ENCODE measurements around the gene PLEKHF1.

Gene PLEKHF1

DNA sequence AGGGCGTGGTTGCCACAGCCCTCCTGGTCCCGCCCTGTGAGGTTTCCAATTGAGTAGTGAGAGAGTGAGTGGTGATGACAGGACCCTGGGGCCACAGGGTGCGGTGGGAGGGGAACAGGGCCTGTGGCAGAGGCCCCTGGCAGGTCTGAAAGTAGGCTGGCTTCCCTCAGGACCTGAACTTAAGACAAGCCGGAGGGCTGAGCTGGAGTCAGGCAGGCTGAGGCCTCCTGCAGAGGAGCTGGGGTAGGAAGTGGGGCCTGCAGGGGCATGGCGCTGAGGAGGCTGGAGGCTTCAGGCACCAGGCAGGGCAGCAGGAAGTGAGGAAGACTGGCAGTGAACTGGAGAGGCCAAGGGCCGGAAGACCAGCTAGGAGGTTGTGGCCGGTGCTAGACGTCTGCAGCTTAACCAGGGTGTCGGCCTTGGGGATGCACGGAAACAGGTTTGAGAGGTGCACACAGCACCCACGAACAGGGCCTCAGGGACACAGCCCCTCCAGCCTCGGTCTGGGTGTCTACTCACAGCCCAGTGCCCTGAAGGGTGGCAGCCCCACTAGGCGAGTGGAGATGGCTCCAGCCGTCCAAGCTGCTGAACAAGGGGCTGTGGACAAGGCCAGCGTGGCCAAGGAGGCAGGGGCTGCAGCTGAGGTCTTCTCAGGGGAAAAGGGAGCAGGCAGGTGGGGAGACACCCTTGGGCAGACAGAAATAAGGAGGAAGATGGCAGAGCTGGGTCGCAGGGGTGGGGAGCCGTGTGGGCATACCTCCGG is 41.4 kb upstream of the PLEKHF1 start:
- no peak overlapping the region for H4K8ac ChIP-seq (ENCODE audit: low read depth, low read length)

DNA sequence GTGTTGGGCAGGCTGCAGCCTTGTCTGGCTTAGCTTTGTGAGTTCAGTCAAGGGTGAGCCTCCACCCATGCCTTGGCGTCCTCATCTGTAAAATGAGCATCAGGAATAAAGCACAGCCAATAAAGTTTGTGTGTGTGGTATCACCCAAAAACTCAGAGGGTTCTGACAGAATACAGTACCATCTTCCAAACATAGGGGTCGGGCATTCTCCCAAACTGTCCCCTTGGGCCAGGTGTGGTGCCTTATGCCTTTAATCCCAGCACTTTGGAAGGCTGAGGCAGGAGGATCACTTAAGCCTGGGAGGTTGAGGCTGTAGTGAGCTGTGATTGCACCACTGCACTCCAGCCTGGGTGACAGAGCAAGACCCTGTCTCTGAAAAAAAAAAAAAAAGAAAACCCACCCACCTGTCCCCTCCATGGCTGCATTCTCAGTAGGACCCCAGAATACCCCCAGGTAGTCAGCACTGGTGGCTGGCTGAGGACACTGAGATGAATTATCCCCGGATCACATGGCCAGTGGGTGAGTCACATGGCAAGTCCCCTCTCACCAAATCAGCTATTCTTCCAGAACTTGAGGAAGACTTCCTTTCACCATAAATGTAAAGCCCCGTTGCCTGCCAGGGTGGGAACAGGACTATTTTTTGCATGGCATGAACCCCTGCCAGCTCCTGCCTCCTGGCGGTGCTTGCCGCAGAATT is 40.6 kb upstream of the PLEKHF1 start:
- no peaks in the 10 kb centered on the region for H3K79me1 ChIP-seq (ENCODE audit: low read length)
- no peak overlapping the region for H2BK120ac ChIP-seq (ENCODE audit: insufficient read depth, low read length, poor library complexity)
- no peaks in the 10 kb centered on the region for H3K27me3 ChIP-seq (ENCODE audit: insufficient read depth, low read length)
- no peak overlapping the region for H4K91ac ChIP-seq (ENCODE audit: low read depth, low read length)
- no peaks in the 10 kb centered on the region for H3K36me3 ChIP-seq (ENCODE audit: control insufficient read depth in 1 of 2, insufficient read depth in 2 of 2, low read length in 2 of 2)
- no peak overlapping the region for H2BK12ac ChIP-seq (ENCODE audit: low read length)
- no peak overlapping the region for H2AFZ ChIP-seq (ENCODE audit: insufficient read depth, low read length, poor library complexity)
- no peak overlapping the region for H3K23ac ChIP-seq (ENCODE audit: low read length)
- H3K79me2 ChIP-seq (ENCODE audit: control insufficient read depth, insufficient read depth, low read length, poor library complexity) = no peaks in the 10 kb centered on the region
- H3K14ac ChIP-seq (ENCODE audit: low read length) = no peak overlapping the region
- no peak overlapping the region for H3K4me2 ChIP-seq (ENCODE audit: low read length)
- H3K27ac ChIP-seq (ENCODE audit: low read depth, low read length) = no peak overlapping the region
- H3K4me1 ChIP-seq (ENCODE audit: control insufficient read depth in 1 of 2, insufficient read depth in 2 of 2, low read length in 2 of 2) = peaks cover 0 to 3% of the 10 kb centered on the region in 2 experiments
- no peak overlapping the region for H3K4me3 ChIP-seq (ENCODE audit: low read depth, low read length)
- H2BK5ac ChIP-seq (ENCODE audit: low read depth, low read length, poor library complexity) = no peak overlapping the region
- no peak overlapping the region for H4K12ac ChIP-seq (ENCODE audit: low read depth, low read length)
- H2AK5ac ChIP-seq (ENCODE audit: low read length) = no peak overlapping the region
- no peak overlapping the region for H3K4ac ChIP-seq (ENCODE audit: low read depth, low read length)
- no peak for DNase-seq
- H3K18ac ChIP-seq (ENCODE audit: low read length) = no peak overlapping the region
- WGBS (ENCODE audit: extremely low coverage, insufficient coverage, insufficient read length) = no CpG with 5 or more reads among the region's 6 CpGs
- H3K9me3 ChIP-seq (ENCODE audit: insufficient read depth, low read depth, low read length) = no peaks in the 10 kb centered on the region
- no peak overlapping the region for H4K8ac ChIP-seq (ENCODE audit: low read depth, low read length)
- H3K9ac ChIP-seq (ENCODE audit: low read length) = no peak overlapping the region

More for the DNA sequence above, 41.4 kb upstream of the PLEKHF1 start:
- H3K79me1 ChIP-seq (ENCODE audit: low read length) = no peaks in the 10 kb centered on the region
- no peak overlapping the region for H2BK120ac ChIP-seq (ENCODE audit: insufficient read depth, low read length, poor library complexity)
- H4K12ac ChIP-seq (ENCODE audit: low read depth, low read length) = no peak overlapping the region
- H3K23ac ChIP-seq (ENCODE audit: low read length) = no peak overlapping the region
- no peaks in the 10 kb centered on the region for H3K36me3 ChIP-seq (ENCODE audit: control insufficient read depth in 1 of 2, insufficient read depth in 2 of 2, low read length in 2 of 2)
- no peak overlapping the region for H3K4ac ChIP-seq (ENCODE audit: low read depth, low read length)
- DNase-seq = no peak
- no peak overlapping the region for H4K91ac ChIP-seq (ENCODE audit: low read depth, low read length)
- H3K4me3 ChIP-seq (ENCODE audit: low read depth, low read length) = no peak overlapping the region
- H2BK12ac ChIP-seq (ENCODE audit: low read length) = no peak overlapping the region
- H3K79me2 ChIP-seq (ENCODE audit: control insufficient read depth, insufficient read depth, low read length, poor library complexity) = no peaks in the 10 kb centered on the region
- H3K9me3 ChIP-seq (ENCODE audit: insufficient read depth, low read depth, low read length) = no peaks in the 10 kb centered on the region
- H3K4me2 ChIP-seq (ENCODE audit: low read length) = no peak overlapping the region
- no peak overlapping the region for H3K18ac ChIP-seq (ENCODE audit: low read length)
- no peak overlapping the region for H3K9ac ChIP-seq (ENCODE audit: low read length)
- H2AK5ac ChIP-seq (ENCODE audit: low read length) = no peak overlapping the region
- H3K27ac ChIP-seq (ENCODE audit: low read depth, low read length) = no peak overlapping the region
- H3K27me3 ChIP-seq (ENCODE audit: insufficient read depth, low read length) = no peaks in the 10 kb centered on the region
- H3K4me1 ChIP-seq (ENCODE audit: control insufficient read depth in 1 of 2, insufficient read depth in 2 of 2, low read length in 2 of 2) = peaks cover 0 to 3% of the 10 kb centered on the region in 2 experiments
- no peak overlapping the region for H2BK5ac ChIP-seq (ENCODE audit: low read depth, low read length, poor library complexity)
- no CpG with 5 or more reads among the region's 18 CpGs for WGBS (ENCODE audit: extremely low coverage, insufficient coverage, insufficient read length)
- no peak overlapping the region for H2AFZ ChIP-seq (ENCODE audit: insufficient read depth, low read length, poor library complexity)
- peak overlapping the region; percentile 22 for H3K14ac ChIP-seq (ENCODE audit: low read length)

DNA sequence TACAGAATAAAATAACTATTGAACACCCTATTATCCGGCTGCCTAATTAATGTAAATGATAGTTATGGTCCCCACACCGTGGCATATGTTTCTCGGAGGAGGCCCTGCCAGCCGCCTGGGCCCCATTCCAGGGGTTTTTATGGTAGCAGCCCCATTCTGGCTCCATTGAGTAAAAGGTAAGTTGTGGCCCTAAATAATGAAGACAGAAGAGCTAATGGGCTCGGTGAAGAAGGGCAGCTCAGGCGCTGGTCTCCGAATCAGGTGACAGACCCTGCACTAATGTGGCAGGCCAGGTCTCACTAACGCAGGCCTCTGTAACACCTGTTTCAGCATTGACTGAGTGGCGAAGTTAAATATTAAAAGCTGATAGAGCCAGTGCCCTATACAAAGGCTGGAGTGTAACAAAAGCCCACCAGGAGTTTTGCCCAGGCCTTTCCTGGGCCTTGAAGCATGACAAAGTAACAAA is 40.0 kb upstream of the PLEKHF1 start:
- no peak overlapping the region for H2BK120ac ChIP-seq (ENCODE audit: insufficient read depth, low read length, poor library complexity)
- H3K18ac ChIP-seq (ENCODE audit: low read length) = no peak overlapping the region
- no peak overlapping the region for H3K4ac ChIP-seq (ENCODE audit: low read depth, low read length)
- no peak overlapping the region for H3K23ac ChIP-seq (ENCODE audit: low read length)
- H2BK12ac ChIP-seq (ENCODE audit: low read length) = no peak overlapping the region
- H2BK5ac ChIP-seq (ENCODE audit: low read depth, low read length, poor library complexity) = no peak overlapping the region
- H3K4me1 ChIP-seq (ENCODE audit: control insufficient read depth in 1 of 2, insufficient read depth in 2 of 2, low read length in 2 of 2) = peaks cover 2 to 4% of the 10 kb centered on the region in 2 experiments
- no peak overlapping the region for H2AK5ac ChIP-seq (ENCODE audit: low read length)
- H3K79me1 ChIP-seq (ENCODE audit: low read length) = peaks cover 2% of the 10 kb centered on the region
- no peaks in the 10 kb centered on the region for H3K36me3 ChIP-seq (ENCODE audit: control insufficient read depth in 1 of 2, insufficient read depth in 2 of 2, low read length in 2 of 2)
- no peak overlapping the region for H3K4me2 ChIP-seq (ENCODE audit: low read length)
- H3K27me3 ChIP-seq (ENCODE audit: insufficient read depth, low read length) = no peaks in the 10 kb centered on the region
- no peak overlapping the region for H4K8ac ChIP-seq (ENCODE audit: low read depth, low read length)
- no peak overlapping the region for H4K91ac ChIP-seq (ENCODE audit: low read depth, low read length)
- H3K9me3 ChIP-seq (ENCODE audit: insufficient read depth, low read depth, low read length) = no peaks in the 10 kb centered on the region
- H4K12ac ChIP-seq (ENCODE audit: low read depth, low read length) = no peak overlapping the region
- no peak overlapping the region for H3K27ac ChIP-seq (ENCODE audit: low read depth, low read length)
- DNase-seq = no peak
- no peak overlapping the region for H3K4me3 ChIP-seq (ENCODE audit: low read depth, low read length)
- WGBS (ENCODE audit: extremely low coverage, insufficient coverage, insufficient read length) = no CpG with 5 or more reads among the region's 9 CpGs
- no peak overlapping the region for H3K14ac ChIP-seq (ENCODE audit: low read length)
- no peak overlapping the region for H3K9ac ChIP-seq (ENCODE audit: low read length)
- no peaks in the 10 kb centered on the region for H3K79me2 ChIP-seq (ENCODE audit: control insufficient read depth, insufficient read depth, low read length, poor library complexity)
- H2AFZ ChIP-seq (ENCODE audit: insufficient read depth, low read length, poor library complexity) = no peak overlapping the region

DNA sequence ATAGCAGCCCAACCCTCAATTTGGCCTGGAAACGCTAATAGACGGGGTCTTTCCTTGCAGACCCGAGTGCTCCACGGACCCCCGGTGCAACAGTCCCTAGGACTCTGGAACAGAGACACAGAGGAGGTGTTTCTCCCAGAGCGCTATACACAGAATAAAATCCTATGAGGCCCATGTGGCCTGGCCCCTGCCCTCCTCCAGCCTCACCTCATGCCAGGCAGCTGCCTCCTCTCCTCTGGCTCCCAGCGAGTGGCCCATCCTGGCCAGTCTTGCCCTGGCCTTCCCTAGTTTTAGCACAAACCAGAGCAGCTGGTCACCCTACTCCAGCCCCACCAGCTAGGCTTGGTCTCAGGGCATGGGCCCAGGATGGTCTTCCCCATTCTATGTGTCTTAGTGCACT is 38.9 kb upstream of the PLEKHF1 start:
- H3K79me2 ChIP-seq (ENCODE audit: control insufficient read depth, insufficient read depth, low read length, poor library complexity) = no peaks in the 10 kb centered on the region
- WGBS (ENCODE audit: extremely low coverage, insufficient coverage, insufficient read length) = no CpG with 5 or more reads among the region's 7 CpGs
- no peak overlapping the region for H4K91ac ChIP-seq (ENCODE audit: low read depth, low read length)
- H3K18ac ChIP-seq (ENCODE audit: low read length) = no peak overlapping the region
- no peak overlapping the region for H3K14ac ChIP-seq (ENCODE audit: low read length)
- H2BK120ac ChIP-seq (ENCODE audit: insufficient read depth, low read length, poor library complexity) = no peak overlapping the region
- H4K12ac ChIP-seq (ENCODE audit: low read depth, low read length) = no peak overlapping the region
- H3K79me1 ChIP-seq (ENCODE audit: low read length) = peaks cover 4% of the 10 kb centered on the region
- H3K4me1 ChIP-seq (ENCODE audit: control insufficient read depth in 1 of 2, insufficient read depth in 2 of 2, low read length in 2 of 2) = peaks cover 3 to 6% of the 10 kb centered on the region in 2 experiments
- H3K4me3 ChIP-seq (ENCODE audit: low read depth, low read length) = no peak overlapping the region
- H3K4me2 ChIP-seq (ENCODE audit: low read length) = no peak overlapping the region
- H2BK5ac ChIP-seq (ENCODE audit: low read depth, low read length, poor library complexity) = no peak overlapping the region
- no peak overlapping the region for H2BK12ac ChIP-seq (ENCODE audit: low read length)
- H2AK5ac ChIP-seq (ENCODE audit: low read length) = no peak overlapping the region
- DNase-seq = no peak
- no peak overlapping the region for H3K27ac ChIP-seq (ENCODE audit: low read depth, low read length)
- no peaks in the 10 kb centered on the region for H3K9me3 ChIP-seq (ENCODE audit: insufficient read depth, low read depth, low read length)
- no peak overlapping the region for H3K4ac ChIP-seq (ENCODE audit: low read depth, low read length)
- no peaks in the 10 kb centered on the region for H3K36me3 ChIP-seq (ENCODE audit: control insufficient read depth in 1 of 2, insufficient read depth in 2 of 2, low read length in 2 of 2)
- H2AFZ ChIP-seq (ENCODE audit: insufficient read depth, low read length, poor library complexity) = no peak overlapping the region
- no peaks in the 10 kb centered on the region for H3K27me3 ChIP-seq (ENCODE audit: insufficient read depth, low read length)
- no peak overlapping the region for H3K23ac ChIP-seq (ENCODE audit: low read length)
- no peak overlapping the region for H4K8ac ChIP-seq (ENCODE audit: low read depth, low read length)
- H3K9ac ChIP-seq (ENCODE audit: low read length) = no peak overlapping the region

Data from trophoblast cell (in vitro differentiated cells and primary cell).